Fibroblast of lung (primary cell): ENCODE data around the gene SLC39A7.

Source experiments
- CTCF ChIP-seq, 2 donors: IDR thresholded peaks in 1 of 2; conservative IDR thresholded peaks in 1 of 2; 1 replicate in 1 of 2; 2 replicates in 1 of 2; pipeline ENCODE4 v1.5.1; 2011 to 2012; ENCODE audit warnings: low read length in 2 of 2, control low read depth in 1 of 2, inconsistent platforms in 1 of 2, low read depth in 1 of 2, mild to moderate bottlenecking in 1 of 2
- EZH2 ChIP-seq: IDR thresholded peaks from 2 replicates; pipeline ENCODE4 v1.5.1; 2012; ENCODE audit warnings: low read length, control low read depth, mild to moderate bottlenecking; ENCODE audit errors: missing control alignments

- TF ChIP-seq EZH2 (no peak), CTCF (conservative IDR thresholded peaks at IDR 0.05 in 1 of 2, IDR thresholded peaks at IDR 0.05 in 1 of 2; ENCODE audit: low read depth in 1 of 2, low read length in 2 of 2) (no peak)
These were observed 19.5 kb upstream of the SLC39A7 start for GRCh38 chr6:33181141-33181540.
